ENCODE data around the gene RNF113B. TPM values are rescaled to one million over a fixed set of nuclear protein-coding genes. Genes with fewer than 3 reads are reported as not detected.

RNF113B gene
- total and polyA plus RNA-seq, 12 donors, result 0.15 to 0.27 TPM; not detected in 10

DNA sequence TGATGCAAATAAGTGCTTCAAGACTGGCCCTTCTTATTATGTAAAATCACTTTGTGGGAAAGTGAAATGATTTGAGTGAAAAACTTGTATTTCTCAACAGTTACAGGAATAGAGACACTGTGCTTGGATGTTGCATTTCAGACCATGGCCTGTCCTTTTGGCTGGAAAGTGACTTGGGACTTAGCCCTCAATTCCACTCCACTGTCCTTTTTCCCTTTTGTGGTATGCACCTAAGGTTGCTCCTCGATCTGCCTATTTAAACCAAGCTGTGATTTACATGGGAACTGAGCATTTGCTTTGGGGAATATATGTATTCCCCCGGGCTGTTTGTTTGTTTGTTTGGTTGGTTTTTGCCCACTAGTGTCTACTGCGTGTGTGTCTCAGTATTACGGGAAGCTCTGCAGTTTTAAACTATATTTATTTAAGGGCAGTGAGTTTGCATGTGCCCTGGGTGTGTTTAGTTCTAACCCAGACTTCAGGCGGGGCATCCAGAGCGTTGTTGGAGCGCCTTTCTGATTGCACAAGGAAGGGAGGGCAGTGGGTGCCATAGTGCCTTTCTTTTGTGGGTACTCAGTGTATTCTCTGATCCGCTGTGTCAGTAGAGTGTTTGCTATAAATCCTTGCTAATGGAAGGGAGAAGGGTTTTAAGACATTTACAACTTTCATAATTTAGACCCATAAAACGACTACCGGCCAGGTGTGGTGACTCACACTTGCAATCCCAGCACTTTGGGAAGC, 18.2 kb upstream of the RNF113B start:
- Histone ChIP-seq H3K4me1 (replicated peaks in 1 of 2) (peaks cover 10 to 27% of the 10 kb centered on the region in 2 donors), H3K27ac (no peak overlapping the region), H3K27me3 (no peaks in the 10 kb centered on the region), H3K36me3 (replicated peaks in 1 of 2) (no peaks in the 10 kb centered on the region), H3K9me3 (replicated peaks in 1 of 3) (no peaks in the 10 kb centered on the region), H3K4me3 (no peak overlapping the region)
- no peak for TF ChIP-seq POLR2A (IDR thresholded peaks at IDR 0.05)
- TF ChIP-seq, protein P1, sequence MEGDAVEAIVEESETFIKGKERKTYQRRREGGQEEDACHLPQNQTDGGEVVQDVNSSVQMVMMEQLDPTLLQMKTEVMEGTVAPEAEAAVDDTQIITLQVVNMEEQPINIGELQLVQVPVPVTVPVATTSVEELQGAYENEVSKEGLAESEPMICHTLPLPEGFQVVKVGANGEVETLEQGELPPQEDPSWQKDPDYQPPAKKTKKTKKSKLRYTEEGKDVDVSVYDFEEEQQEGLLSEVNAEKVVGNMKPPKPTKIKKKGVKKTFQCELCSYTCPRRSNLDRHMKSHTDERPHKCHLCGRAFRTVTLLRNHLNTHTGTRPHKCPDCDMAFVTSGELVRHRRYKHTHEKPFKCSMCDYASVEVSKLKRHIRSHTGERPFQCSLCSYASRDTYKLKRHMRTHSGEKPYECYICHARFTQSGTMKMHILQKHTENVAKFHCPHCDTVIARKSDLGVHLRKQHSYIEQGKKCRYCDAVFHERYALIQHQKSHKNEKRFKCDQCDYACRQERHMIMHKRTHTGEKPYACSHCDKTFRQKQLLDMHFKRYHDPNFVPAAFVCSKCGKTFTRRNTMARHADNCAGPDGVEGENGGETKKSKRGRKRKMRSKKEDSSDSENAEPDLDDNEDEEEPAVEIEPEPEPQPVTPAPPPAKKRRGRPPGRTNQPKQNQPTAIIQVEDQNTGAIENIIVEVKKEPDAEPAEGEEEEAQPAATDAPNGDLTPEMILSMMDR (IDR thresholded peaks at IDR 0.05), result no peak
- 75 to 91% (median 81%) methylated on average over 9 to 10 of the region's 10 CpGs for WGBS, 4 donors
- intact Hi-C loops (cut with DNase I), result no loop called here
- DNase-seq, result no peak

DNA sequence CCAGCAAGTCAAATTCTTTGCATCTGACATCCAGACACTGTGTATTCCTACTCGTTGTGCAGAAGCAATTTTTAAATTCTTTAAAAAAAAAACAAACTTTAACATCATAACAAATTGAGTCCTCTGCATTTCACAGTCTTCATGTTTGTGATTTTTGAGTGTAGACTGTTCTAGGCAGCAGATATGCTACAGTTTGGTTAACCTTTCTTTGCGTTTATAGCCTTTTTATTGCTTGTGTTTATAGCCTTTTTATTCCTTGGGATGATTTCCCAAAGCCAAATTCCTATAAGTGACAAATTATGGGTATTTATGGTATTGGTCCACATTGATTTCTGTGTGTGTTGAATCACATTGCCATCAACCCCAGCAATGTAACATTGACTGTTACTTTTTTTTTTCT, 14.9 kb upstream of the RNF113B start:
- no peak for DNase-seq
- intact Hi-C loops (cut with DNase I), result no loop called here
- no peak overlapping the region for H3K27ac ChIP-seq
- peaks cover 27 to 50% of the 10 kb centered on the region in 2 donors for H3K4me1 ChIP-seq (replicated peaks in 1 of 2)
- no peaks in the 10 kb centered on the region for H3K9me3 ChIP-seq (replicated peaks in 1 of 3)
- no peak overlapping the region for H3K4me3 ChIP-seq
- TF ChIP-seq, protein P1 (IDR thresholded peaks at IDR 0.05), result no peak
- no peak for TF ChIP-seq POLR2A (IDR thresholded peaks at IDR 0.05)
- 71 to 80% (median 76%) methylated on average over 2 of the region's 2 CpGs for WGBS, 4 donors
- H3K36me3 ChIP-seq (replicated peaks in 1 of 2), result no peaks in the 10 kb centered on the region
- no peaks in the 10 kb centered on the region for H3K27me3 ChIP-seq

DNA sequence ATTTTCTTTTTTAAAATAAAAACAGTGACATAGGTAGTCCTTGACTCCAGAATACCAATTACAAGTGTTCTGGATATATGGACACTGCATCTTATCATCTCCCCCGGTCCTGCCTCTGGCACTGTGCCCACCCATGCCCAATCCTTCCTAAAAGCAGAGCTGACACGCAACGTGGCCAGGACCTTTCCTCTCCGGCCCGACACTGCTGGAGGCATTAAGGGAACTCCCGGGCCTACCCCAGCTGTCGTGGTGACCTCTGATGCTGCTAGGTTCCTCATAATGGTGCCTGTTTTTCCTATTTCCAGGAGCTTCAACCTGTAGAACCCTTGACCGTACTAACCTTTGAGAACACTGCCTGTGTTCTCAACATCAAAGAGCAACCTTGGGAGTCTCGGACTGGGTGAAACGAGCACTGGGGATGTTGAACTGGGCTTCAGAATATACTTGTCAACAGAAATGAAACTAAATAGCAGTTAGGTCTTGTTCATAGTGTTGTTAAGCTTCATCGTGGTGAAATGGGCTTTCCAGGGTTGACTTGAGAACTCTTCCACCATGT, 13.9 kb upstream of the RNF113B start:
- peak overlapping the region in 1 of 4 donors; percentile 21 for H3K4me3 ChIP-seq
- WGBS, 4 donors, result 32 to 56% (median 50%) methylated on average over 6 to 11 of the region's 11 CpGs
- H3K27me3 ChIP-seq, result no peaks in the 10 kb centered on the region
- peak overlapping the region in 4 of 5 donors; percentile 26 to 67 (median 32) for H3K27ac ChIP-seq
- H3K9me3 ChIP-seq (replicated peaks in 1 of 3), result no peaks in the 10 kb centered on the region
- intact Hi-C loops (cut with DNase I), result no loop called here
- no peaks in the 10 kb centered on the region for H3K36me3 ChIP-seq (replicated peaks in 1 of 2)
- peak in 1 of 7 donors; percentile 47 for DNase-seq
- TF ChIP-seq, protein P1 (IDR thresholded peaks at IDR 0.05), result no peak
- TF ChIP-seq POLR2A (IDR thresholded peaks at IDR 0.05), result no peak
- H3K4me1 ChIP-seq (replicated peaks in 1 of 2), result peaks cover 27 to 42% of the 10 kb centered on the region in 2 donors

DNA sequence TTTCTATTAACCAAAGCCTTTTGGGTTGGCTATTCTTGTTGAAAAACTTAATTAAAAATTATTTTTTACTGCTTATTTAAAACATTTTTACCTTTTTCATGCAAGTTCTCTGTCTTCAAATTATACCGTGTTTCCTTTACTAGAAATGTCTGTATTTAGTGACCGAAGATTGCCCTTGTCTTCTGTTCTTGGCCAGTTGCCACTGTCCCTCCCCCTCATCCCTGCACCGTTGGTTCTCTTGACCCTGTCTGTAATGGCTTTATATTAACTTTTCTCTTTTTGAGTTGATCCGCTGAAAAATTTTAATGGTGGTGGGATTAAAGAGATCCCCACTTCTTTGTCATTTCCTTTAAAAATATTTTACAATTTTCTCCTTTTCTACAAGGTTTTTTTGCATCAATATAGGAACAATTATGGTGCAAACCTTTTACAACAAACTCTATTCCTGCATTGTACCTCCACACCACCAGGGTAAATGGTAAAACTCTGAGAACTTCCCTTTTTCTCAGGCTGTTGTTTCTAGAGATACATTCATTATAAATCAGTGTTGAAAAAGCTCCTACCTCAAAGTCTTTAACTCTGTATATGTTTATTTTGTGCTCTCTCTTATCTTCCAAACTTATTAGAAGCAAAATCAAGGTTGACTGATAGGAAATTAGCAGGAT, 12.9 kb upstream of the RNF113B start:
- Histone ChIP-seq H3K9me3 (replicated peaks in 1 of 3) (no peaks in the 10 kb centered on the region), H3K4me1 (replicated peaks in 1 of 2) (peaks cover 27 to 42% of the 10 kb centered on the region in 2 donors), H3K27me3 (no peaks in the 10 kb centered on the region), H3K27ac (peak overlapping the region in 2 of 5 donors; percentile 2 to 35), H3K4me3 (no peak overlapping the region), H3K36me3 (replicated peaks in 1 of 2) (no peaks in the 10 kb centered on the region)
- 13 to 20% (median 17%) methylated on average over 4 of the region's 4 CpGs for WGBS, 4 donors
- no peak for TF ChIP-seq POLR2A (IDR thresholded peaks at IDR 0.05)
- TF ChIP-seq, protein P1 (IDR thresholded peaks at IDR 0.05), result peak in 2 of 6 experiments; percentile 22
- intact Hi-C loops (cut with DNase I), result no loop called here
- DNase-seq, result peak in 5 of 7 donors; percentile 52 to 78 (median 69)

Data from adrenal gland (tissue), 12 donors.